CD4-positive, alpha-beta T cell treated with Interleukin-1 beta for 1 hour (primary cell): ENCODE data around the gene CCNY.
A peak's percentile ranks its signal among the peaks of the same experiment; 100 is the strongest.

Experiments used
- DNase-seq, 2 donors: peaks; one replicate each; pipeline ENCODE4 v3.0.0-alpha.2; 2020 to 2022

CCNY gene

DNA sequence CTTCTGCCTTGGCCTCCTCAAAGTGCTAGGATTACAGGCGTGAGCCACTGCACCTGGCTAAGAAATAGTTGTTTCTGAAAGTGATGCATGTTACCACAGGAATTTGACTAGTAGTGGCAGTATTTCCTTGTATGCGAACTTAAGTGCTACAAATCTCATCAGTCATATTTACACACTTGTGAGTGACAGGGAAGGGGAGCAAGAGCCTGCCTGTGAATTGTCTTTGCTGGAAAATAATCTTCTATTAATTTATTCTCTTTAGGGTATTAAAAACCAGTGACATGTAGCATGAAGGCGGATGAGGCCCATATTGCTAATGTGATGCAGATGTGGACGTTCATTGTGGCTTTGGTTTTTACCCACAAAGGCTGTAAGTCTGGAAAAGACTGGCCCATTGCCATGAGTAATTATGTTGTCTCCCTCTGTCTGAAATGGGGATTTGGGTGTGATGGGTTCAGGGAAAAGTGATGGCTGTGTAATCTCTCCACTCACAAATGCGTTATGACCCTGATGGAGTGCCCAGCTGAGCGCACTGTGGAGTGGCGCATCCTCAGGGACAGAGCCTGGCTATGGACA is 97.6 kb downstream of the CCNY start:
- no peak for DNase-seq

DNA sequence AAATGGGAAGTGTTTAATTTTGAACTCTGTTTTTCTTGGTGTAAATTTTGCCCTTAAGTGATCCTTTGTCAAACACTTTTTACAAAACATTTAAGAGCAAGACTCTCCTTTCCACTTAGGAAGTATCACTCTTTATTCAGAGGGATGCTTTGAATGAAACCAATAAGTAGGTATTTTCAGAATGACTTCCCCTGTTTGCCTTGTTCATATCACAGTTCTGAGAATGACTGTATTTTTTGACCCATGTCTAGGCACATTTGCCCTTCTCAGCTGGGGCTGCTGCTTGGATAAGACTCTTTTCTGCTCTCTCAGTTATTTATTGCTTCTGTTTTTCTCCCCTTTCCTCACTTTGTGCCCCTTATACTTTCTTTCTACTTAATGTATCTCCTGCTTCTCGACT is 98.2 kb downstream of the CCNY start:
- DNase-seq, result no peak

DNA sequence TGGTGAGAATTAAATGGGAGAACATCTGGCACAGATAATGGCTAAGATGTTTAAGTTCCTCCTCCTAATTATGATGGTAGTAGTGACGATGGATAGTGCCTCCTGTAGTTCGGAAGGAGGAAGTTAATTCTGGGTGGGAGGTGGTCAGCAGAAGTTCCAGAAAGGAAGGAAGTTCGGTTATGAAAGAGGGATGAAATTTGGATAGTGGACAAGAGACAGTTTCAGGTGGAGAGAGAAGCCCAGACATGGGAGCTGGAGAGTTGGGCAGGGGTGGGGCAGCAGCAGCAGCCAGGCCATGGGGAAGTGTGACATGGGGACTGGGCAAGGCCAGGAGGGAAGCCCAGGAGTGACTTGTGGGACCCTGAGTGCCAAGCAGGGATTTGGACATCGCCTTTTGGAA is 99.5 kb downstream of the CCNY start:
- no peak for DNase-seq

DNA sequence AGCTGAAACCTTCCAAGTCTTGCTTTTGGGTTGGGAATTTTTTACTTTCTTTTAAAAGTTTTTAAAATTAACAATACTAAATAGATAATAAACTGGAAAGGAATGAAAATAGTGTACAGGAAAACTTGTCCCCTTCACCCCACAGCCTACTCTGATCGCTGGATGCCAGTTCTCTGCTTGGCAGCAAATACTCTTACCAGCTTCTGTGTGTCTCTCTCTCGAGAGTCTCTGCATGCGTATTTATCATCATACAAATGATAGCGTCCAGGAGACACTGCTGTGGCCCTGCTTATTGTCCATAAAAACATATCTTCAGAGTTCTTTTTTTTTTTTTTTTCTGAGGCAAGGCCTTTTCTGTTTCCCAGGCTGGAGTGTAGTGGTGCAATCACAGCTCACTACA is 101.5 kb downstream of the CCNY start:
- DNase-seq, result no peak

DNA sequence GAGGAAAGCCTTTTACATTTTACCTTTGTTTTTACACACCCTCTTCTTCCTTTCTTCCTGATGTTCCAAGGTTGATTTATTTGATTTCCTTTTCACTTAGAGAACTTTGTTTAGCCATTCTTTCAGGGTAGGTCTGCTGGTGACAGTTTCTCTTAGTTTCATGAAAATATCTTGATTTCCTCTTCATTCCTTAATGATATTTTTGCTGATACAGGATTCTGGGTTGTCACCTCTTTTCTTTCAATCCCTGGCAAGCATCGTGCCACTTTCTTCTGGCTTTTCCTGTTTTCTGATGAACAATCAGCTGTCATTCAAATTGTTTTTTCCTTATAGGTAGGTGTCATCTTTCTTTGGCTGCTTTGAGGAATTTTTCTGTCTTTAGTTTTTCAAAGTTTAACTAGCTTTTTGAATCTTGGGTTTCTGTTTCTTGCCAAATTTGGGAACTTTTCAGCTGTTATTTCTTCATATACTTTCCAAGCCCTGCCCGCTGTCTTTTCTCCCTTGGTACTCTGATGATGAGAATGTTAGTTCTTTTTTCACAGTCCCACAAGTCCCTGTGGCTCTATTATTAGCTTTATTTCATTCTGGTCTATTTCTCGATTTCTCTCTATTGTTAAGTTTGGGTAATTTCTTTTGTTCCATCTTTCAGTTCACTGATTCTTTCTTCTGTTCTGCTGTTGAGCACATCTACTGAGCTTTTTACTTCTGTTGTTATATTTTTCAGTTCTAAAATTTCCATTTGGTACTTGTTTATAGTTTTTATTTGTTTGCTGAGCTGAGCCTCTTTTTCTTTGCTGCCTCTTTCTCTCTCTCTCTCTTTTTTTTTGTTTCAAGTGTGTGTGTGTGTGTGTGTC is 102.6 kb downstream of the CCNY start:
- no peak for DNase-seq

DNA sequence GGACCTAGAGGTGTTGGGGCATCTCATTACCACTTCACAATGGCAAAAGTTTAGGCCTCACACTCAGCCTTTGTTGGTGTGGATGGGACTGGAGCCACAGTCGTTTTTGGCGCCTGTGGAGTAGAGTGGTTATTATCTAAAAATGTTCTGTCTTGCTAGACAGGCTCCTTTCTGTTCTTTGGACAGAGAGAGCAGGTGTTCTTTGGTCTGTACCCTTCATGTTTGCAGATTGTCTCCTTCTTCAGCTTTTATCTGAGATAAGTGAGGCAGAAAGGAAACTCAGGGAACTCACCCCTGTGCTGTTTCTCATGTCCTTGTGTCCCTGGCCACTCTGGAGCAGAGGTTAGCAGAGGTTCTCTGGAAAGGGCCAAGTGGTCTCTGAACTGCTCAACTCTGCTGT is 103.7 kb downstream of the CCNY start:
- no peak for DNase-seq

DNA sequence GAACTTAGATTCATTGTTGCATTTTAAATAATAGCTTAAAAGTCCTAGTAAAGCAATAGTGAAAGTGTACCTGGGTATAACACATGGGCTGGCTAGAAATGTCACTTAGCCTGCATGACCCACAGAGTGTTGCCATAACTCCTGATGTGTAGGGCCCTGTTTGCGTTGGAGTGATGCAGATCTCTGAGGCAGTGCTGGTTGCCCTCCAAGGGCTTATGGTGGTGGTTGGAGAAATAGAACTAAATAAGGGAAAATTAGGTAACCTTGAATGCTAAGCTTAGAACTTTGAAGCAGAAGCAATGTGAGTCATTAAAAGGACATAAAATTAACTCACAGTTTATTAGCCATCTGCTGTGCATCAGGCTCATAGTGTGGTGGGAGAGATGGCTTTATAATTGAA is 105.7 kb downstream of the CCNY start:
- no peak for DNase-seq

DNA sequence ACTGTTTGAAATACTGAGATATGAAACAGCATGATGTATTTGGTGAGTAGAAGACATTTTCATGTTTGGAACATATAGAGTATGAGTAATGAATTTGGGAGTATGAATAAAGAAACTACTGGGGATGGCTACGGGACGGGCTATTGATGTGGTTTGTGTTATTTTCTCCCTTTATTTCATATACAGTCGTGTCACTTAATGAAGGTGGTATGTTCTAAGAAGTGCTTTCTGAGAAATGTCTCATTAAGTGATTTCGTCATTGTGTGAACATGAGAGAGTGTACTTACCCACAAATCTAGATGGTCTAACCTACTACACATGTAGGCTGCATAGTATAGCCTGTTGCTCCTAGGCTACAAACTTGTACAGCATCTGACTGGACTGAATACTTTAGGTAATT is 106.3 kb downstream of the CCNY start:
- no peak for DNase-seq

DNA sequence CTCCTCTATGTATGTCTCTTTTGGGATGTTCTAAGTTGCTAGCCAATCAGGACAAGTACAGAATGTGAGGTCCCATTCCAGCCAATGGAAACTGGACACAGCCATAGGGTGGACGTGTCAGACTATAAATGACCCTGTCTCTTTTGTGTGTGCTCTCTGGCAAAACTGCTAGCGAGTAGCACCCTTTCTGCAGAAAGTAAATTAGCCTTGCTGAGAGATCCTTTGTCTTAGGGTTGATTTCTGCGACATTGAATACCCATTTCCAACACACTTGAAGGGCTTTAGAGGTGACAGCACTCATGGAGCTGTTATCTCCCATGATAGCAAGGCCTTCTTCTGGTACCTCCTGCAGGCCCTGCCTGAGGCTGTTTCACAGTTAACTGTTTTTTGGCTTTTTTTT is 107.5 kb downstream of the CCNY start:
- DNase-seq, result no peak

DNA sequence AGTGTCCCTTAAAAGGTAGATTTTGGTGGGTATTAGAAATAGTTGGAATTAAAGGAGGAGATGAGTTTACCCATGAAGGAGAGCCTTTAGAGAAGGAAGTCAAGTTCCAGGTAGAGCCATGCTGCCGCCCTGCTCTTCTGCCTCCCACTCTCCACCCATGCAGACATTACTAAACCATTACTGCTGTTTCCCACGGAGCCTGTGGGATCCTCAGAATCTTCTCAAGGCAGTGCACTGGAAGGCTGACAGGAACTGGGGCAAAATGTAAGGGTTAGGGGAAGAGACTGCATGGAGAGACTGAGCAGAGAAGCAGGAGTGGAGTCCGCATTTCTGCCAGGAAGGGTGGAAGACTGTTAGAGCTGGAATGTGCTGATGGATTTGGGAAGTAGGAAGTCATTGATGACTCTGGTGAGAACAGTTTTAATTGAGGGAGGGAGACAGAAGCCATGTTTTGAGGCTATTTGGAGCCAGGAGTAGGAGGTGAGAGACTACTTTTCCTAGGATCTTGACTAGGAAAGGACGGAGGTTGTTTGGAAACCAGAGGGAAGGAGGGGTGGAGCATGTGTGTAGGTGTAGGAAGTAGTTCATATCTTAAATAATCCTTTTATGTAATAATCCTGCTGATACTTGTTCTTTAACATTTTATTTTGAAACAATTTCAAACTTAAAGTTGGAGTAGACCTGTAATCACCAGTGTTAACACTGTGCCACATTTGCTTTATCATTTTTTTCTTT is 109.0 kb downstream of the CCNY start:
- DNase-seq, result no peak

DNA sequence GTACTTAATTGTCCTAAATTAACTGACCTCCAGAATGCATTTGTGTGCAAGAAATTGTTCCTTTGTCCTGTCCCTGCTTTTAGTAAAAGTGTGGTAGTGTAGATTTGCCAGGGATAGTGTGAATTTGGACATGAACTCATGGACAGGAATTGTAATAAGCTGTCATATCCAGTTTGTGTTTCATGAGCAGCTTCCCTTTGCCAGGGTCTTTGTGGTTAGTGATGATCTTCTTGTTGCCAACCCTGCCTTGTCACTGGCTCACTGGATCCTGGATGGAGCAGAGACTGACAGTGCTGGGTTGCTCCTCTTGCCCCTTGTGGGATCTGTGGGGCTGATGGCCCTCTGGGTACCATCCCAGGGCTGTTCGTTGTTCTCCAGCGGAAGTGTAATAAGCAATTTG is 110.1 kb downstream of the CCNY start:
- no peak for DNase-seq

DNA sequence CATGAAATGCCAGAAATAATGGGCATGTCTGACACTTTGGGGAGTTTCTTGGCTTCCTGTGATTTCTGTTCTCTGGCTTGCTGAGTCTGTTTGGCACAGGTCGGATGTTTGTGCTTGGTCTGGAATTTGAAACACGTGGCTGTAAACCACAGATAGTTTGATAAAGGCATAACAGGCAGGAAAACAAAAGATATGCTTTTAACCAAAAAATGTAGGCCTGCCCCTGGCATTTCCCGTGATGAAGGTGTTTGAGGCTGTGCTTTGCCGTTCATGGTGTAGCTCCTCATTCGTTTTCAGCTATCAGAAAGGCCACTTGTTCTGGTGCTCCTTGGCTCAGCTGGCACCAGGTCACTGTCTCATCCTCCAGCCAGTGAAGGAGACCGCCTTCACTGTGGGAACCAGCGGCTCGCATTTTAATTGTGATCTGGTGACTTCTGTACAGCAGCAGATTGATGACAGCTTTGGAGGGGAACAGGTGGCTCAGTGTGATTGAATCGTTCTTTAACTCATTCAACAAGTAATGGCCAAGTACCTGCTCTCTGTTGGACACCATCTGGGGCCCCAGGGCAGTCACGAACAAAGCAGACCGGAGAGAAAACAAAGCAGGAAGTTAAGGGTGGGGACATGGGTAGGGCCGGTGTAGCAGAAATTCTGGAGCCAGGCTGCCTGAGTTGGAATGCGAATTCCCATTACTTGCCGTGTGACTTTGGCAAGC is 111.5 kb downstream of the CCNY start:
- DNase-seq, result peak; percentile 15 to 50

DNA sequence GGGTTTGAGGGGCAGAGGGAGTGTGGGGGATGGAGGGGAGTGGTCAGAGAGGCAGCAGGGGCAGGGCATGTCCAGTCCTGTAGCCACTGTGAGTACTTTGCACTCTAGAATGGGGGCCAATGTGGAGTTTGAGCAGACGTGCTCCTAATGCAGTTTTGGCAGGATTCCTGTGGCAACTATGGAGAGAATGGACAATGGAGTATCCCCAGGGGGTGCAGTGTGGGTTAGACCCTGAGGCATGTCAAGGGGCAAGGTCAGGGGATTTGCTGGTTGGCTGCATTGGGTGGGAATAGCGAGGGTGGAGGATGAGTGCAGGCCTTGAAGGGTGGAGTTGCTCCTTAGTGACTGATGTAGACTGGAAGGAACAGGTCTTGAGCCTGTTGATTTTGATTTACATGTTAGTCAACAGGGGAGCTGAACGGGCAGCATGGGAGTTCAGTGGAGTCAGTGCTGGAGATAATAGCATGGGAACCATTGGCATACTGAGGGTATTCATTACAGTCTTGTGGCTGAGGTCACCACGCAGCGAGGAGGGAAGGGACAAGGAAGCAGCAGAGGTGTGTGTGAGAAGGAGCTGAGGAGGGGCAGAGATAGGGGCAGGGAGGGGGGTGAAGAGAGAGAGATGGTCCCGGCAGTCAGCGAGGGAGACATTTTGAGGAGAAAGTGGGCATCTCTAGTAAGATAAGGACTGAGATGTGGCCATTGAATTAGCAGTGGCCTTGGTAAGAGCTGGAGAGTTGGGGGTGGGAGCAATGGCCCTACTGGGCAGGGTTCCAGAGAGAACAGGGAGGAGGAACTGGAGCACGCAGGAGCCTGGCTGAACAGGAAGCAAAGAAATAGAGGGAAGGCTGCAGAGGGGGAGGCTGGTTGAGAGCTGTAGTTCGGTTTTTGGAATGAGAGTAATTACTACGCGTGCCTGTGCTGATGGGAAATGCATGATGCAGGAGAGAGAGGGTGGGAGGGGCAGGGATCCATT is 112.7 kb downstream of the CCNY start:
- DNase-seq, result no peak

DNA sequence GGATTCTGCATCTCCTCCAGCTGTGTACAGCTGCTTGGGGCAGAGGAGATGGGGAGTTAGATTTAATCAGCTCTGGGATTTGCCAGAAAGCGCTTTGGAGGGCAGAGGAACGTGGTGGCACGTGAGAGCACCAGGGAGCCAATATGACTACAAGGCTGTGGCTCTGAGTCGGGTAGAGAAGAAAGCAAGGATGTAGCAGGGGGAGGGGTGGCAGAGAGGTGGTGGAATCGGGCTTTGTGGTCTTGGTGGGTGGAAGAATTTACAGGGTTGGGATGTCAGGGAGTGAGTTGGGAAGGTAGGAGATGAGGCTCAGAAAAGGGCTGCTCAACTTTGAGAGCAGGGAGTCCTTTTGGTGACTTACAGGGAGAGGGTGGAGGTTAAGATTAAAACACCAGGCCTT is 113.6 kb downstream of the CCNY start:
- no peak for DNase-seq

DNA sequence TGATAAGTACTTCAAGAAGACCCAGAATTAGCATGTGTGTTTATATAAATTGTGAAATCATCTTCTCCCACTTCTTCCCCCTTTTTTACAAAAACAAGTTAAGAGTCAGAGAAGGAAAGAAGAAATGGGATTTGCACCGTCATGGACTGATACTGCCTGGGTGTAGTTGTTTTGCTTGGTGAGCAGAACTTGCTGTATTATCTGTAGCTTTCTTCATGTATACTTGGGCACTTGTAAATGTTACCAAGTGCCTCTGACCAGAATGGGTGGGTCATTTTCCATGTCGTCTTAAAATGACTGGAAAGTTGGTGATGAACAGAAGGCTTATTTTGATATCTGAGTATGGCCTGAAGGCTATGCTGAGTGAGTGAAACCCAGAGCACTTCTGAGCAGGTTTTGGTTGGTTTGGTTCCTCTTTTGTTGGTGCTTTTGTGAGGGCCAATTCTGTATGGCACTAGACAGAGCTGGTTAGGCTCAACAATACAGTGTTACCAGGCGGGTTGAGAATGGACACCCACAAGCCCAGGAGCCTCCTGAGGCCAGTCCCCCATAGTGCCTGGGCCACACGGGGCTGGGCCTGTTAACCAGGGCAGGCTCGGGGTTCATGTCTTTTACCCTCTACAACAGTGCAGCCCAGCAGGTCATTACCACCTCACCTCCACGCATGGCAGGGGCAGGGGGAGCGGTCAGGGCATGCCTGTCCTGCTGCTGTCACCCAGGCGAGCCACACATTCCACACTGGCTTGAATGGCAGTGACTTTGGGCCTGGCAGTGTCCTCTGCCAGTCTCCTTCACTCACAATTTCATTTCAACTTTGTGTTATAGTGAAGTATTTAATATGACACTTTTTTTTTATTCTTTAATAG is 115.1 kb downstream of the CCNY start:
- DNase-seq, result no peak

DNA sequence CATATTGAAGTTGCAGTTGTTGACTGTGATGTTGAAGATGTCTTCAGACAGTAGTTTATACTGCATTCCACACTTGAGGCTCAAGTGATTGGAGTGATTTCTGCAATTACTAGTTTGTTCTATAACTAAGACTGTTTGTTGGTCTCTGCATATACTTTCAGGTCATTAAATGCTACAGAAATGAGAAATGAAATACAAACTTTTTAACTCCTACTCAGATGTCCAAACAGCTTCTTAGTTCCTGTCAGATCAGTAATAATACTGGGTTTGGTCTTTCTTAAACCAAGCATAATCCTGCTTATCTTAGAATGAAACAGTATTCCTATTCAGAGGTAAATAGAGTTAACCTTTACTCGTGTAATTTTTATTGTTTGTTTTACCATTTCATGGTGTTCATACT is 115.9 kb downstream of the CCNY start:
- DNase-seq, result no peak

DNA sequence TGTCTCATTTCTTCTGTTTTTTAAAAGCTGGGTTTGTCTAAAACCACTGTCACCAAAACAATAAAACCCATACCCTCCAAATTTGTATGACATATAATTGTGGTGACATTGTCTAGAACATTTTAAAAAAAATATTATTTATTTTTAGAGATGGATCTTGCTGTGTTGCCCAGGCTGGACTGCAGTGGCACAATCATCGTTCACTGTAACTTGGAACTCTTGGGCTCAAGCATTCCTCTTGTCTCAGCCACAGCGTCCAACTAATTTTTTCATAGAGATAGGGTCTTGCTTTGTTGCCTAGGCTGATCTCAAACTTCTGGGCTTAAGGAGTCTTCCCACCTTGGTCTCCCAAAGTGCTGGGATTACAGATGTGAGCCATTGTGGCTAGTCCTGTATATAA is 116.5 kb downstream of the CCNY start:
- no peak for DNase-seq

DNA sequence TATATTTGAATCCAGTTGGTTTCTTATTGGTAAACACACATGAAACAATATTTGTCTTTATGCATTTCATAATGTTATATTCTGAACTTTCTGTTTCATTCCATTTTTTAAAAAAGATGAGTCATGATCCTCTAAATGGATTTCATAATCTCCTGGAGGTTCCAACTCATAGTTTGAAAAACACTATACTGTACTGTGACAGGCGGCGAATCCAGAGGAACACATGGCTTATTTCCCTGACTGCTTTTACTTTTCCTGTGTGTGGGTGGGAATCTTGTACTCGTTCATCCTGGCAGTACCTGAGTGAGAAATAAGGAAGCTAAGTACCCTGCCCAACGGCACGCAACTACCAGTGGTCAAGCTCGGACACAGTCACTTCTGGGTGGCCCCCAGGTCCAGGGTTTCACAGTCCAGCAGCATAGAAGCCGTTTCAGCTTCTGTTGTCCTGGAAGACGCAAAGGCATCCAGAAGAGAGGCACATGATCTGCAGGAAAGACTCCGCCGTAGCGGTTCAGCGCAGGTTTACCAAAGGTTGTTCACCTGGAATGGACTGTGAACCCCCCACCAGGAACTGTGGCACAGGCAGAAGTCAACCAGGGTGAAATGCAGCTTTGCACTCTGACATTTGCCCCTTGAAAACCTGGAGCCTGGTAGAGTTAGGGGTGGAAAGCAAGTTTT is 117.7 kb downstream of the CCNY start:
- DNase-seq, result no peak

DNA sequence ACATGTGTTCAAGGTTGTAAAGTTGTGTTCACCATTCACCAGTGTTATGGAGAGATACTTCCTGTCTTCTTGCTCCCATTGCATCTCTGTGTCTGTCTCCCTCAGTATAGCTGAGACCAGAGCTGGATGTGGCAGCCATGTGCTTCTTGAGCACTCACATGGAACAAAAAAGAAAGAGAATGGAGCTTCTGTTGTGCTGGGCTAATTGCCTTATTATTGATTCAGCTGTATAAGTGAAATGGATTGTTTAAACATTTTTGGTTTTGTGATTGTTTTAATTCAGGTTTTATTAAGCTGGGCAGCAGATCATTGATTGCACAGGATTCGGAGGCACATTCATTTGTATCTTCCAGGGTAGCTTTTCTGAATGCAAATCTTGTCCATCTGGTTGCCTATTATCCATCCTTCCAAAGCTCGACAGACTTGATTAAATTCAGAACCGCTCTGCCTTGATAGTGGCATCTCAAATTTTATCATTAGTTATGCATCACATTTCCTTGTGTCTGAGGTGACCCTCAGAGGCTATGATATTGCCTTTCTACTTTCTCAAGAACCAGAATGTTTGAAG is 119.9 kb downstream of the CCNY start:
- no peak for DNase-seq

DNA sequence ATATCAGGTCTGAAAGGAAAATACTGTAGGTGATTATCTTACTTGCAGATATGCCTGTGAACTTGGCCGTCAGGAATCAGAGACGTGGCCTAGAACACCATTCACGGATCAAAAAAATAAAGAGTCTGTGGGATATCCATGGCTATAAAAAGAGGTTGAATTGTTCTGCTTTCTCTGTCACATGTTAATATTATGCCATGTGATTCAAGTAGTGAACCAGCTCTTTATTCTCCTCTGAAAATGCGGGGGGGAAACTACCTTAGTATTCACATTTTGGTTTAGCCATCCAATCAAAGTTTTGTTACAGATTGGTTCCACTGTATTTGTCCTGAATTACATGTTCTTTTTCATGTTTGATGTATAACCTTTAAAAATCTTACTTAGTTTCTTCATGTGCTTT is 120.5 kb downstream of the CCNY start:
- DNase-seq, result no peak
